GM13976 (cell line): ENCODE data around the gene TOB1.

ENCODE experiments used
- DNase-seq: peaks from one replicate; pipeline ENCODE4 v3.0.0; 2012; ENCODE audit warnings: low spot score
- CTCF ChIP-seq: IDR thresholded peaks from 2 replicates; pipeline ENCODE4 v1.5.1; 2012; ENCODE audit warnings: borderline replicate concordance, mild to moderate bottlenecking; ENCODE audit not compliant: insufficient read depth; ENCODE audit errors: extremely low read depth, missing control alignments, control extremely low read depth
- in situ Hi-C: fragments of 300-500 bp; cut with MboI; formaldehyde crosslinking; loops from one replicate; pipeline ENCODE4 v1.12.0; 2022; ENCODE audit warnings: low sequenced_read_pairs, mixed read lengths, inconsistent platforms; ENCODE audit not compliant: unreplicated experiment

Gene TOB1

GRCh38 chr17:50818921-50819657 is 47.1 kb downstream of the TOB1 start:
- TF ChIP-seq CTCF = no peak
- DNase-seq = no peak
- in situ Hi-C loops = no loop called here

- in situ Hi-C loops = no loop called here
- DNase-seq = no peak
- TF ChIP-seq CTCF = no peak
Observed at GRCh38 chr17:50818261-50818660, 47.9 kb downstream of the TOB1 start.

- no peak for DNase-seq
- no peak for TF ChIP-seq CTCF
- in situ Hi-C loops = no loop called here
Observed at GRCh38 chr17:50817838-50818237, 48.3 kb downstream of the TOB1 start.

GRCh38 chr17:50816771-50817751 is 49.1 kb downstream of the TOB1 start:
- peak; percentile 78 for DNase-seq
- in situ Hi-C loops = no loop called here
- TF ChIP-seq CTCF = peak; percentile 82

- no peak for TF ChIP-seq CTCF
- in situ Hi-C loops = no loop called here
Observed at GRCh38 chr17:50816271-50816670, 49.9 kb downstream of the TOB1 start.

GRCh38 chr17:50815400-50815799 is 50.8 kb downstream of the TOB1 start:
- DNase-seq = no peak
- in situ Hi-C loops = no loop called here
- TF ChIP-seq CTCF = no peak

More at GRCh38 chr17:50816271-50816670, 49.9 kb downstream of the TOB1 start:
- DNase-seq = no peak
